Activated CD8-positive, alpha-beta memory T cell treated with anti-CD3 and anti-CD28 coated beads, Interleukin-2, amount 50 U/mL, for 24 hours (primary cell): Measurements from ENCODE around the gene COL20A1.
"Not testable (repeated sequence)": the region's sequence is repeated elsewhere in the genome, so short reads cannot be mapped to it uniquely, and the experiment has no call there.

Experiments
- DNase-seq: peaks from one replicate; pipeline ENCODE4 v3.0.0-alpha.2; 2020; ENCODE audit errors: extremely low read depth

COL20A1 gene

GRCh38 chr20:63290677-63291472 lies 2.1 kb upstream of the COL20A1 start:
- peak; percentile 33 for DNase-seq

GRCh38 chr20:63291811-63292210 lies 1.2 kb upstream of the COL20A1 start:
- DNase-seq, result no peak

- no peak for DNase-seq
Observed at GRCh38 chr20:63292292-63292701, 689 bp upstream of the COL20A1 start.

GRCh38 chr20:63293456-63293855 lies 470 bp downstream of the COL20A1 start:
- no peak for DNase-seq

GRCh38 chr20:63293871-63294535 lies 1.0 kb downstream of the COL20A1 start:
- no peak for DNase-seq

- DNase-seq, result no peak
Observed at GRCh38 chr20:63294536-63294900, 1.5 kb downstream of the COL20A1 start.

- no peak for DNase-seq
Observed at GRCh38 chr20:63295018-63295417, 2.0 kb downstream of the COL20A1 start.

GRCh38 chr20:63295422-63295821 lies 2.4 kb downstream of the COL20A1 start:
- no peak for DNase-seq

- no peak for DNase-seq
Observed at GRCh38 chr20:63295846-63296245, 2.9 kb downstream of the COL20A1 start.

GRCh38 chr20:63296531-63297299 lies 3.7 kb downstream of the COL20A1 start:
- DNase-seq, result no peak

GRCh38 chr20:63297371-63297781 lies 4.4 kb downstream of the COL20A1 start:
- no peak for DNase-seq

GRCh38 chr20:63297796-63298572 lies 5.0 kb downstream of the COL20A1 start:
- no peak for DNase-seq

- no peak for DNase-seq
Observed at GRCh38 chr20:63298731-63299312, 5.8 kb downstream of the COL20A1 start.

- no peak for DNase-seq
Observed at GRCh38 chr20:63301671-63302070, 8.7 kb downstream of the COL20A1 start.

GRCh38 chr20:63303095-63303666 lies 10.2 kb downstream of the COL20A1 start:
- no peak for DNase-seq

- no peak for DNase-seq
Observed at GRCh38 chr20:63305393-63305792, 12.4 kb downstream of the COL20A1 start.

GRCh38 chr20:63305933-63306672 lies 13.1 kb downstream of the COL20A1 start:
- DNase-seq, result not testable (repeated sequence)

GRCh38 chr20:63306673-63307537 lies 13.9 kb downstream of the COL20A1 start:
- no peak for DNase-seq

- no peak for DNase-seq
Observed at GRCh38 chr20:63307538-63308217, 14.7 kb downstream of the COL20A1 start.
